Parathyroid adenoma (tissue), 2 donors: ENCODE results near the gene CLCF1.

Experiments used
- H2AFZ ChIP-seq: fragments of 300-600 bp; sonication (generic); one replicate; pipeline ENCODE4 v1.7.0; 2017; ENCODE audit warnings: antibody characterized with exemption, mild to moderate bottlenecking
- H3K27ac ChIP-seq: fragments of 300-600 bp; sonication (generic); one replicate; pipeline ENCODE4 v1.7.0; 2017
- H3K27me3 ChIP-seq: fragments of 300-600 bp; sonication (generic); one replicate; pipeline ENCODE4 v1.7.0; 2017; ENCODE audit warnings: low read length; ENCODE audit not compliant: control insufficient read depth, insufficient read depth
- H3K36me3 ChIP-seq: fragments of 300-600 bp; sonication (generic); one replicate; pipeline ENCODE4 v1.7.0; 2017; ENCODE audit warnings: low read length; ENCODE audit not compliant: control insufficient read depth, insufficient read depth
- H3K4me1 ChIP-seq: fragments of 300-600 bp; sonication (generic); one replicate; pipeline ENCODE4 v1.7.0; 2017; ENCODE audit warnings: control low read depth
- H3K4me2 ChIP-seq: fragments of 300-600 bp; sonication (generic); one replicate; pipeline ENCODE4 v1.7.0; 2017; ENCODE audit warnings: low read length
- H3K4me3 ChIP-seq: fragments of 300-600 bp; sonication (generic); one replicate; pipeline ENCODE4 v1.7.0; 2017; ENCODE audit warnings: low read depth, low read length
- H3K79me2 ChIP-seq: fragments of 300-600 bp; sonication (generic); one replicate; pipeline ENCODE4 v1.7.0; 2017; ENCODE audit warnings: control low read depth
- H3K9ac ChIP-seq: fragments of 300-600 bp; sonication (generic); one replicate; pipeline ENCODE4 v1.7.0; 2017; ENCODE audit warnings: mild to moderate bottlenecking
- H3K9me3 ChIP-seq: fragments of 300-600 bp; sonication (generic); one replicate; pipeline ENCODE4 v1.7.0; 2017; ENCODE audit warnings: low read length; ENCODE audit not compliant: control insufficient read depth
- CTCF ChIP-seq: fragments of 300-600 bp; sonication (generic); IDR thresholded peaks from one replicate; pipeline ENCODE4 v1.7.0; 2017; ENCODE audit warnings: antibody characterized with exemption, mild to moderate bottlenecking
- donor health status: primary hyperparathyroidism.

CLCF1 gene

DNA sequence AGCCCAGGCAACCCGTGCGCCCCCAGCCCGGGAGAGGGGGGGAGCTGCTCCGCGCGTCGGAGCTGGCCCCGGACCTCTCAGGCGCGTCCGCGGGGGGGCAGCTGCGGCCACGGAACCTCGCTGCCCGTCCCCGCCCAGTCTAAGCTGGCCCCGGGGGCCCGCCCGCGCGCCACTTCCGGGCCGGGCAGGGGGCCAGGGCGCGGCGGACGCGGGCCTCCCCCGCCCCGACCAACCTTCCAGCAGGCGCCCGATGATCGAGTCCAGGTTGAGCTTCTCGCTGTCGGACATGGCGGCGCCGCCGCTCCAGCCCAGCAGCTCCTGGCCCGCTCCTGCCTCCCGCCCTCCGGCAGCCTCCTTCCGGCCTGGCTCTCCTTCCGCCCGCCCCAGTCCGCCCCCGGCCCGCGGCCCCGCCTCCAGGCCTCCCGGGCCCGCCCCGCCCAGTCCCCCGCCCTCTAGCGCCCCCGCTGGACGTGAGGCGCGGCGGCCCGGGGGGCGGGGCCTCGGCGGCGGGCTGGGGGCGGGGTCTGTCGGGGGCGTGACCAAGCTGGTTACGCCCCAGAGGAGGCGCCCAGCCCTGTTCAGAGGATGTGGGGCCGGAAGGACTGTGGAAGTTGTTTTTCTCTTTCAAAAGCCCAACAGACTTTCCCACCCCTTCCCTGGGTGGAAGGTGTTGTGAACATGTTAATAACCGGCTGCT lies 28.2 kb upstream of the CLCF1 start, which contains the start of gene PPP1CA:
TSS of gene PPP1CA (minus strand) at position 364 of the 697 bp plus-strand sequence. CDS start at position 288, 76 bp downstream.
- H3K27ac ChIP-seq: peak within 1 kb of the TSS; percentile 61
- H3K4me1 ChIP-seq: no peaks in the 10 kb centered on the region
- H3K9ac ChIP-seq: peak within 1 kb of the TSS; percentile 53
- no peaks in the 10 kb centered on the region for H3K36me3 ChIP-seq
- peak; percentile 17 for TF ChIP-seq CTCF
- peak within 1 kb of the TSS; percentile 87 for H3K4me2 ChIP-seq
- H3K79me2 ChIP-seq: no peaks in the 10 kb centered on the region
- H3K4me3 ChIP-seq: peak within 1 kb of the TSS; percentile 71
- peak within 1 kb of the TSS; percentile 73 for H2AFZ ChIP-seq
- H3K9me3 ChIP-seq: no peaks in the 10 kb centered on the region
- H3K27me3 ChIP-seq: no peaks in the 10 kb centered on the region

DNA sequence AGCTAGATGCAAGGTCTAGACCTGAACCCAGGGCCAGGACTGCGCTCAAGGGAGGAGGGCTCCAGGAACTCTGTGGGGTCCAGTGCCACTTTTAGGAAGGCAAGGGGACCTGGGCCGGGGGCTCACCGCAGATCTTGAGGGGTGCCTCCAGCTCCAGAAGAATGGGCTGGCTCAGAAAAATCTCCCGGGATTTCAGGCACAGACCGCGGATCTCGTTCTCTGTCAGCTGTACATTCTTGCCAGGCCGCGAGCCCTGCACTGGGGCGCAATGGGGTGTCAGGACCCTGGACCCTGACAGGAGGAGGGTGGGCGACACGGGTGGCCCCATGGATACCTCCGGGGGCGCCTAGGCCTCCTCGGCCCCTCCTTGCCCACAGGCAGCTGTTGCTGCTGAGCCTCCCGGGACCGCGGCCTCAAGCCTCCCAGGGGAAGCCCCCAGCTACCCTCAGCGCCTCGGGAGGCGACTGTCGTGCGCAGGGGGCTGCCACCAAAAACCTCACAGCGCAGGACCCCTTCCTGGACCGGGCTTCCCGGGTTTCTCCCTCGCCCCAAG lies 27.6 kb upstream of the CLCF1 start:
- Histone ChIP-seq H3K36me3 (no peaks in the 10 kb centered on the region), H2AFZ (peak overlapping the region; percentile 72), H3K79me2 (no peaks in the 10 kb centered on the region), H3K27ac (peak overlapping the region; percentile 61), H3K27me3 (no peaks in the 10 kb centered on the region), H3K4me3 (peak overlapping the region; percentile 71), H3K4me1 (no peaks in the 10 kb centered on the region), H3K9ac (peak overlapping the region; percentile 53), H3K4me2 (peak overlapping the region; percentile 87), H3K9me3 (no peaks in the 10 kb centered on the region)
- TF ChIP-seq CTCF: no peak

- Histone ChIP-seq H3K4me3 (peak overlapping the region; percentile 71), H3K79me2 (no peaks in the 10 kb centered on the region), H3K27me3 (no peaks in the 10 kb centered on the region), H3K9me3 (no peaks in the 10 kb centered on the region), H3K4me1 (no peaks in the 10 kb centered on the region), H2AFZ (no peak overlapping the region), H3K36me3 (no peaks in the 10 kb centered on the region), H3K27ac (no peak overlapping the region), H3K9ac (no peak overlapping the region), H3K4me2 (peak overlapping the region; percentile 87)
- TF ChIP-seq CTCF: no peak
Observed at GRCh38 chr11:67400251-67400941, 27.0 kb upstream of the CLCF1 start.

- H3K9ac ChIP-seq: no peak overlapping the region
- H3K27me3 ChIP-seq: no peaks in the 10 kb centered on the region
- H2AFZ ChIP-seq: no peak overlapping the region
- no peak overlapping the region for H3K27ac ChIP-seq
- no peaks in the 10 kb centered on the region for H3K79me2 ChIP-seq
- H3K4me2 ChIP-seq: no peak overlapping the region
- no peaks in the 10 kb centered on the region for H3K36me3 ChIP-seq
- H3K4me3 ChIP-seq: no peak overlapping the region
- no peaks in the 10 kb centered on the region for H3K9me3 ChIP-seq
- no peak for TF ChIP-seq CTCF
- H3K4me1 ChIP-seq: no peaks in the 10 kb centered on the region
Observed at GRCh38 chr11:67398661-67399563, 25.5 kb upstream of the CLCF1 start.
